ENCODE results near the gene NKX1-1.

The NKX1-1 gene

DNA sequence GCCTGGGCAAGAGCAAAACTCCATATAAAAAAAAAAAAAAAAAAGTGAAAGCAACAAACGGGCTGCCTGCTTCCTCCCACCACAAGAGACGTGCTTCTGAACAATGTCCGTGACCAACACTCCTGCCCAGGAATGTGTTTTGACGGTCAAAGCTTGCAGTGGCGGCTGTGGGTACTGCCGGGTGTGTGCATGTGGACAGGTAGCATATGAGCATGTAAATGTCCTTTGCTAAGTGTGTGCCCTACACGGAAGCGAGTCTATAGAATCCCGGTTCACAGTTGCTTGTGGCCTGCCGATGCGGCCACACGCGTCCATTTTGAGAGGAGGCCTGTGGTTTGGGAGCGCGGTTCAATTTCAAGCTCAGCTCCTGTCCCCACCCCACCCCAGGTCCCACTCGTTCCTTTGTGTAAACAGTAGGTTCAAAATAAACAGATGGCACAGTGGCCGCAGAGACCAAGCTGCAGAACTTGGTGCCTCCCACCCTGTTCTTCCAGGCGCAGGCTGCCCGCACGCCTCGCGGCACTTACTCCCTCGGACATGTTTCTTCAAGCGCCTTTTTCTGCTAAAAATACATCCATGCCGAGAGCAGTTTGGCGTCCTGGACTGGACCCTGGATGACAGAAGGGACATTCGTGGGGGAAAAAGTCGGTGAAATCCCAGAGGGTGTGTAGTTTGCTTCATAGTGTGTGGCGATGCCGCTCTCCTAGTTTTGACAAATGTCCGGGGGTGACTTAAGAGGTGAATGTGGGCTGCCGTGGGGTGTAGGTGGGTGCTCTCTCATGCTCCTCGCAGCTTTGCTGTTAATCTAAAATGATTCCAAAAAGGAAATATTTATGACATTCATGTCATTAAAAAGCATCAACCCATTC is 11.5 kb upstream of the NKX1-1 start:
- in situ Hi-C loops (cut with MboI; ENCODE audit: low sequenced_read_pairs) = no loop called here

DNA sequence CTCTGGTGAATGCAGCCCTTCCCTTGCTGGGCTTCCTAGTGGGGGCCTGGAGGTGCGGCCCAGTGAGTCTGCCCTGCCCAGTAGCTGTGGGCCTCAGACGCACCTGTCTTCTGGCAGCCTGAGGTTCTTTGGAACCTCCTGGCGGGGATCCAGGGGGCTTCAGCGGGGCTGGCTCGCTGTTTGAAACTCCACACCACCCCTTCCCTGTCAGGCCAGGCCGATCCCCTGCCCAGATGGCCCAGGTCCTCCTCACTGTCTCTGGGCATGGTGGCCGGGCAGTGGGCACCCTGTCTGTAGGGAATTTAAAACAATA is 10.7 kb upstream of the NKX1-1 start:
- in situ Hi-C loops (cut with MboI; ENCODE audit: low sequenced_read_pairs) = no loop called here

DNA sequence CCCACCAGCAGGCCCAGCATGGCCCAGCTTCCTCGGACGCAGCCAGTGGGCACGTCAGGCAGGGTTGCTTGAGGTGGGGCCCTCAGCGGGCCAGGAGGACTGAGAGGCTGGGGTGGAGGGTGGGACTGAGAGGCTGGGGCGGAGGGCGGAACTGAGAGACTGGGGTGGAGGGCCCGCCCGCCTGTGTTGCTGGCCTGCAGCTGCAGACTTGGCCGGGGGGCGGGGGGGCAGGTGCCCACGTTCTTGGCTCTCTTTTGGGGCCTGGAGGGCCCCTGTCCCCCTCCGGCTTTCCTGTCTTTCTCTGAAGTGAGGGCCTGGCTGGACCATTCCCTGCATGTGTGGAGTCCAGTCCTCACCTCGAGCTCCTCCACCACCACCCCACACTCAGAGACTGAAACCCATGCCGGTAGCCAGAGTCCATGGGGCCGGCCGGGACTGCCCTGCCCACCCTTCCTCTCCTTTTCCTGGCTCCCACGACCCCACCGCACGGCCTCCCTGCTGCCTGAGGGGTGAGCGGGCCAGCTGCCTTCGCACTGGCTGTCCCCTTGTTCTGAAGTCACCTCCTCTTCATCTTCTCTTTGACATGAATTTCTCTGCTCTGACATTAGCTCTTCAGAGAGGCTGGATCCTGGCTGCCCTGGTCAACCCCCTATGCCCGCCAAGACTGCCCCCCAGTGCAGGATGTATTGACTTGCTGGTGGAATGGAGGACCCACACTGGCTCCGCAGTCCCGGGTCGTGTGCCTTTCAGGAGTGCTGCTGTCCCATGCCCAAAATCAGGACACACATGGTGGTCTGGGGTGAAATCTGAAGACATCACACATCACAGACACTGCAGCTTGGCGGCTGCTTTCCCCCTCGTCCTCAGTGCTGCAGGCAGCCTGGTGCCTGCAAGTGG is 10.1 kb upstream of the NKX1-1 start:
- in situ Hi-C loops (cut with MboI; ENCODE audit: low sequenced_read_pairs) = no loop called here

DNA sequence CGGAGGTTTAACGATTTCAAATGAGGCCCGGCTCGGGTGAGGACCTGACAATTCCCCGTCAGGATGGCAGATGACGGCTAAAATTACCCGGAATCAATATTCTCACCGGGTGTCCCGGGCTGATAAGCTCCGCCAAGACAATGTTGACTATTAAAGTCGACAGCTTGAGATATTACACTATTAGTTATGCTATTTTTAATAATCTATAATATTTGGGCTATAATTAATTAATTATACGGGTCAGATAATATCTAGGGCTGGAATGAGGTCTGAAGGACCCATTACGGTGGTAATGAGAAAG is 9.4 kb upstream of the NKX1-1 start:
- in situ Hi-C loops (cut with MboI; ENCODE audit: low sequenced_read_pairs) = no loop called here

DNA sequence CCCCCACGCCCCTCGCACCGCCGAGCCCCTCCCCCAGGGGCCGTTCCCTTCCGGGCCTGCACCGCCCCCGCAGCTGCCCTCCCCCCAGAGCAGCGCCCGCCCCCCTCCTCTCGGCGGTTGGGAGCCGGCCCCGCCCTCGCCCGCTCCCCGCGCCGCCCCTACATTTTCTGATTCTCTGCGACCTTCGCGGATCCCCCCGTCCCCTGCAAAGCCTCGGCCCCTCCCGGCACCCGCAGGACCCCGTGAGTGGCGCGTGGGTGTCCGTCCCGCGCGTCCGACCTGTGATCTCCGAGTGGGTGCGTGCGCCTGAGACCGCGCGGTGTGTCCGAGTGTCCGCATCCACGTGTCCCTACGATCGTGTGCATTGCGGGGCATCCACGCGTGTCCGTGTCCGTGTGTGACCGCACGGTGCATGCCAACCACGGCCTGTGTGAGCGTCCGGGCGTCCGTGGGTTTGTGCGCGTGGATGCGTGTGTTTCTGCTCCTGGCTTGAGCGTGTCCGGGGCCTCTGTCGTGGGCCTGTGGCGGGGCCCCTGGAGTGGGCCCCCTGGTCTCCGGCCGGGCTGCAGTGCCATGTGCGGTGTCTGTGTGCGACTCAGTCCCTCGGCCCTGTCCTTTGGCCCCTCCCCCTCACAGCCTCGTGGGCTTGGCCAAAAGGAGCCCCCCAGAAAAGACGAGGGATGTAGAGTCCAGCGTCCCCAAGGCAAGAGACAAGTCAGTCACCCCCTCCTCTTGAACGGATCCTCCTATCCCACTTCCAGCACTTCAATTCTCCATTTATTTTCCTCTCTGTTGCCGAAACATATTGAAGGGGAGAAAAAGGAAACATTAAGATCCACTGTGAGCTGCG is 8.8 kb upstream of the NKX1-1 start:
- in situ Hi-C loops (cut with MboI; ENCODE audit: low sequenced_read_pairs) = no loop called here

DNA sequence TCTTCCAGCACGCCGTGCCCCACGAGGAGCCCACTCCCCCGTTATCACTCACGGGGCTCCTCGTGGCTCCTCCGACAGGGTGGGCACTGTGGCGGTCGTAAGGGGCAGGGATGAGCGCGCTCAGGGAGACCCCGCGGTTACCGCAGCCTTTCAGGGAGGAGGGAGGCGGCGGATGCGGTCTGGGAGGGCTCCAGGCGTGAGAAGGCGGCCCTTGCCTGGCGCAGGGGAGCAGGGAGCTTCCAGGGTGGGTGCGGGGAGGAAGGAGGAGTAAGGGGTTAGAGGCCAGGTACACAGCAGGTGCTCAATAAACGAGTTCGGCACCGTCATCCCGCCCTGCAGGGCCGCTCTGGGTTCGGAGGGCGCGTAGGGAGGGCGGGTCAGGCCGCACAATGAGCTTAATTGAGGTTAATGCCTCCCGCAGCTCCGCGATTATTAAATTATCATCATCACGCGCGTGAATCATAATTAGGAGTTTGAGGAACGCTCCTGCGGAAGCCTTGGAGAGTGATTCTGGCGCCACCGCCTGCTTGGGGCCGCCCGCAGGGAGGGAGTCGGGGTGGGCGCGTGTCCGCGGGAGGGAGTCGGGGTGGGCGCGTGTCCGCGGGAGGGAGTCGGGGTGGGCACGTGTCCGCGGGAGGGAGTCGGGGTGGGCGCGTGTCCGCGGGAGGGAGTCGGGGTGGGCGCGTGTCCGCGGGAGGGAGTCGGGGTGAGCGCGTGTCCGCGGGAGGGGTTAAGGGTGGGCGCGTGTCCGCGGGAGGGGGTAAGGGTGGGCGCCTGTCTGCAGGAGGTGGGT is 7.6 kb upstream of the NKX1-1 start:
- in situ Hi-C loops (cut with MboI; ENCODE audit: low sequenced_read_pairs) = no loop called here

DNA sequence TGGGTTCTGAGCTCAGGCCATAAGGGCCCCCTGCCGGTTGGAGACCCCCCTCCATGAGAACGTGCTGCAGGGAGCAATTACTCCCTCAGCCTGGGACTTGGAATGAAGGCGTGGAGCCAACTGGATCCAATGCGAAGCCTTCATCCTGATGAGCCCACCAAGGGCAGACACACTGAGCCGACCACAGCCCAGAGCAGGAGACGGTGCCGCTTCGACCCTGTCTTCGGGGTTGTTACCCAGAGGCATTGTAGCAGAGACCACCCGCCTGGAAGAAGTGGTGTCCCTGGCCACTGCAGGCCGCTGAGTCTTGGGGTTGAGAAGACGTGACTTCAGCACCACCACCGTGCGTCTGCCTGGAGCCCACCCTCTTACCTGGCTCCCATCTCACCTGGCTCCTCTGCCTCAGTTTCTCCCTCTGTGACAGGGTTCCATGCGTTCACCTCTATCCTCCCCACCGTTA is 7.0 kb upstream of the NKX1-1 start:
- in situ Hi-C loops (cut with MboI; ENCODE audit: low sequenced_read_pairs) = no loop called here

DNA sequence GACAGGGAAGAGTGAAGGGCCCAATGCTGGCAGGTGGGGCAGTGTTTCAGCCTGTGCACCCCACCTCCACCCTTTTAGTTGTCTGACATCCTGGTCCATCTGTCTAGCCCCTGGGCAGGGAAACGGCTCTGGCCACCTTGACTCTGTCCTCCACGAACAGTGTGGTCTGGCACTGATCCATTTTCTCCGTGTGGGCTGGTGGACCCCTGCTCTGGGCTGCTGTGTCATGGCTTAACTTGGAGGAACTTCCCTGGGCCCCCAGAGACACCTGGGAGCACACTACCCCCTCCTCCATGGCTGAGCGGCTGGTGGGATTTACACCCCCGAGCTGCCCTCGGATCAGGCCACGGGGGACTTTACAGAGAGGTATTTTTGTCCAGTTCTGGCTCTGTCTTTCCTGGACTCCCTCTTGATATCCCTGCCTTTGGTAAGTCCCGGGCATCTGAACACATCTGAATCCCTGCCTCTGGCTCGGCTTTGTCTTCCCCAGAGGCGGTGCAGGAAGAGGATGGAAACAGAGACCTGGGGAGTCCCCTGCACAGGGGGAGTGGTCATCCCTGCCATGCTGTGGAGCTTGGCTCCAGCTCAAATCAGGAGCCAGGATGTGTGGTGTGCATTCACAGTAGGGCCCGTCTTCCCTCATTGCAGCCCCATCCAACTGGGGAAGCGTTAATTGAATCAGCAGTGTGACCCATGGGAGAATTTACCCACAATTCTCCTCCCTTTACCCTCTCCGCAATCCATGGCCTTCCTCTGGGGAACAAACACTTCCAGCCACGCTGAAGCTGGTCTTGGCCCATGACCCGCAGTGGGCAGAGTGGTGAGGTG is 6.3 kb upstream of the NKX1-1 start:
- in situ Hi-C loops (cut with MboI; ENCODE audit: low sequenced_read_pairs) = no loop called here

DNA sequence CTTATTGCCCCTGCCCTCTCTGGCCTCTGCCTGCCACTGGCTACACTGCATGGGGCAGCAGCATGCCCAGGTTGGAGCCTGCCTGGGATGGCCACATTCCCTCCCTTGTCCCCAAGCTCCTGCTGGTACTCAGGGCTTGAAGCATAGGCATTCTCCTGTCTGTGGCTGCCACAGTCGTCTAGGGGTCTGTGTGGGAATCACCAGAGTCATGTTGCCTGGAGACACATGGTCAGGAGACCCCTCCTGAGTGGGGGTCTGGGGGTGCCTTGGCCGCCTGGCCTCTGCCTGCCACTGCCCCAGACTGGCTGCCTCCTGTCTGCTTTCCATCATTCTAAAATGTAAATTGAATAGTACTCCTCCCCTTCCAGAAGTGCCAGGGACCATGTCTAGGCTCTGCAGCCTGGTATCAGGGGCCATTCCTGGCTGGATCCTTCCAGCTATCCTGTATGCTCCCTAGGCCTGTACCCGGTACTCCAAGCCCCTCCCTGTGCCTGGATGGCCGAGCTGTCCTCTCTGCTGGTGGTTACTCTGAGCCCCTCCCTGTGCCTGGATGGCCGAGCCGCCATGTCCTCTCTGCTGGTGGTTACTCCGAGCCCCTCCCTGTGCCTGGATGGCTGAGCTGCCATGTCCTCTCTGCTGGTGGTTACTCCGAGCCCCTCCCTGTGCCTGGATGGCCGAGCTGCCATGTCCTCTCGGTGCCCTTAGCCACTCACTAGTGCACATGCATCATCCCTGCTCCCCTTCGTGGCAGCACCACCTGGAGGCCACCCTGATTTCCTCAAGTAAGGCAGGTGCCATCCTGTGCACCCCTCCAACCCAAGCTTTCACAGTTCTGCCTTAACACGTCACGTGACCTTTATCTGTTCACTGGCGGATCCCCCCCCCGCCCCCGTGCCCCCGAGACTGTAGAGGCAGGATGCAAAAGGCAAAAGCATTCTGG is 5.5 kb upstream of the NKX1-1 start:
- in situ Hi-C loops (cut with MboI; ENCODE audit: low sequenced_read_pairs) = no loop called here

DNA sequence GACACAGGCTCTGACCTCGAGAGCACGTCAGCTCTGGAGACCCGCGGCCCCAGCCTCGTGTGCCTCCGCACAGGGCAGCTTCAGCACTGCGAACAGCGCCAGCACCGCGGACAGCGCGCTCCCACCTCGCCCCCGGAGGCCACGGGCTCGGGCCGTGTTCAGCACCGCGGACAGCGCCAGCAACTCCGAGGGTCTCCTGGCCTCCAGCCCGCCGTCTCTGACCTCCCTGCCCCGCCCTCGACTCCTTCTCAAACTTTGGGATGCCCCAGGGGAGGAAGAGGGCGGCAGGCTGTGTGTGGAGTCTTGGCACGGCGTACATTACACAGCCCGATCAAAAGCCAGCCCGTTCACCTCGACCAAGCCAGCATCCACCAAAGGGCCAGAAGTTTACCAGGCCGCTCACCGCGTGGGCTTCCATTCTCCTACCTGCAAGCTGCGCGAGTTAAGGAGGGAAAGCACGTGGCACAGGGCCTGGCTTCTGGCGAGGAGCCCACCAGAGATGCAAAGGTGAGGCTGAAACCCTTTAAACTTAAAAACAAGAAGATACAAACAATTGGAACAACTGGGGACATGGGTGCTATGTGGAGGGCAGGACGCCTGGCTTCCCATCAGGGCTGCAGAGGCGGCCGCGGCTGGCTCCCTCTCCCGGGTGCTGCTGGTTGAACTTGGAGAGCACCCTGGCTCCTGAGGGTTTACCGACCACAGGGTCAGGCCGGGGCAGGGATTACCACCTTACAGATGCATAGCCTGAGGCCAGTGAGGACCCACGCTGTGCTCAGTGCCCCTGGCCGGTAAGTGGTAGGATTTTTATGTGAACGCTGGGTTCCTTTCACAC is 4.5 kb upstream of the NKX1-1 start:
- in situ Hi-C loops (cut with MboI; ENCODE audit: low sequenced_read_pairs) = no loop called here

DNA sequence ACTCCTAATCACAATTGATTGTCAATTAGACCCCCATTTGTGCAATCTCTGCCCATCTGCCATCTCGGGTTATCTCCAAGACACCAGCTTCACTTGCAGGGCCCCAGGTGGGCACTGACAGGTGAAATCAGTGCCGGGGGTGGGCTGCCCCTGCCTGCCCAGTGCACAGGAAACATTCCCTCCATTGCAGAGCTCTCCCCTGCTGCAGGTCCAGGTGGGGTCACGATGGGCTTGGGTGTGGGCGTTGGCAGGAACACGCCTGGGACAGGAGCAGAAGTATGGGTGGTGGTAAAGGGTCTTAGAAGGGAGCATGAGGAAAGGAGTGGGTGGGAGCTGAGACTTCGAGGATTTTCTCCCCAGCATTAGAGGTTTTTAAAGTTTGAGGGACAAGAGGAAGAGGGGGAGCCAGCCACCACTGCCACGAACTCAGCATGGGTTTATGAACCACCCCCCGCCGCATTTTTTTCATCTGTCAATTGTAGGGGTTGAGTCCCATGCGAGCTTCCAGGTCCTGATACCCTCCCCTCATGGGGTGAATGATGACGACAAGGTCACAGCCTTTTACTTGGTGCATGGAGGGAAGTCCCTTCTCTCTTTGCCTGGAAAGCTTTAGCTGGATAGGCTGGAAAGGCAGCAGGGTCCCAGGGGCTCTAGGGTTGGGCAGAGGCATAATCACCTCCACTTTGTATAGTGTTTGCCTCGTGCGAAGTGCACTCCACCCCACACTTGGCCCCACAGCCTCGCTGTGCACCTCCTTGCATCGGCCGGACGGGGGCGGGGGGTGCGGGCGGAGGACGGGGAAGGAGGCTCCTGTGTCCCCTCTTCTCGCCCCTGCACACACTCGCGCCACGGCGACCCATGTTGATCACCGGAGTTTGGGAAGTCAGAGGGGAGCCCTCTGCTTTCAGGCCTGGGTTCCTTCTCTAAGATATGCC is 3.5 kb upstream of the NKX1-1 start:
- in situ Hi-C loops (cut with MboI; ENCODE audit: low sequenced_read_pairs) = no loop called here

DNA sequence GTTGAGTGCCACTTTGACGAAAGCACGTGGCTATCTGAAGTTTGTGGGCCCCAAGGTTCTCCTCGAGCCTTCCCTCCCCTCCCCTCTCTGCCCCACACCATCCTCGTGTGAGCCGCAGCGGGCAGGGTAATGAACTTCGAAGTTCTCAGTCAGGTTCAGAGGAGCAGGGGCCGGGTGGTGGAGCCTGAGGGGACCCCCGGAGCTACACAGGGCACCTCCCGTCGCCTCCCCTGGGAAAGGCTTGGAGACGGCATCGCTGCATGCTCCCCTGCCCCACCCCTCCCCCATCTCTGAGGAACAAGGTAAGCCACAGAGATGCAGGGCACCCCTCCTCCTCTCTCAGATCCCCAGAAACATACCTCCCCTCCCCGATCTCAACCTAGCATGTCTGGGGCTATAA is 2.8 kb upstream of the NKX1-1 start:
- in situ Hi-C loops (cut with MboI; ENCODE audit: low sequenced_read_pairs) = no loop called here

DNA sequence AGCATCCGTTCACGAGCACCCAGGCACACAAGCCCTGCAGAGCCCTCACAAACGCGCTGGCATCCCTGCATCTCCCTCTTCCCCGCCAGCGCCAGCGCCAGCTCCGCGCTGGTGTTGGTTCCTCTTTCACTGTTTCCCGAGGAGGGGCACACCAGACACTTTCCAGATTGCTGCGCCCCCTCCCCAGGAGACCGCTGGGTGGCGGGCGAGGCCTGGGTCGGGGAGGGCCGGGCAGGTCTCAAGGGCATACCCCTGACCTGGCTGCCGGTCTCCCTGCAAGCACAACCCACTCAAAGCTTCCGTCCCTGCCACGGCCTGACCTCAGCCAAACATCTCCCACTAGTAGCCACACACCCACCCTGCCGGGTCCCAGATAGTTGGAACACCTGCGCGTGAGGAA is 2.2 kb upstream of the NKX1-1 start:
- in situ Hi-C loops (cut with MboI; ENCODE audit: low sequenced_read_pairs) = no loop called here

DNA sequence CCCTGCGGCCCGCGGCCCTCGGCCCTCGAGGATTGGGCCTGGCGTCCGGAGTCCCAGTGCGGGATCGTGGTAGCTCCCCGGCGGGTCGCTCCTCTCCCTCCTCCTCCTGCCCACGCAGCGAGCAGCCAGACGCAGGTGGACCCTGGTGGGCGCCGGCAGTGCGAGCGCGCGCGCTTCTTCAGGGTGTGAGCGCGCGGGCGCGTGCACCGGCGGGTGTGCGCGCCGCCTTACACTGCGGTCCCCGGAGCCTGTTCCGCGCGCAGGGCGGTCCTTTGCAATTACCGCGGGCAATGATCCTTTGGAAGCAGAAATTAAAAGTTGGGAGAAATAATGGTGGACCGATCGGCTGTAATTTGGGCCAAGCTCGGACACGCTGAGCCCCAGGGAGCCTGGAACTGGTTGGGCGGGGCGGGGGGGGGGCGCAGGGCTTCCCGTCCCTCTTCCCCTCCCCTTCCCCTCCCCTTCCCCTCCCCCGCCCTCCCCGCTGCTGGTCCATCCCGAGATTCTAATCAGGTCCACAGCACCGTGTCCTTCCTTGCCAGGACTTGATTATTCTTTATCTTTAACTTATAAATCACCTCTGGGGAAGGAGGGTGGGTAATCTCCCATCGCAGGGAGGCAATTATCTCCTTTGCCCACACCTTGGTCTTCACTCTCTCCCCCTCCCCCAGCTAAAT is 1.6 kb upstream of the NKX1-1 start:
- in situ Hi-C loops (cut with MboI; ENCODE audit: low sequenced_read_pairs) = no loop called here

DNA sequence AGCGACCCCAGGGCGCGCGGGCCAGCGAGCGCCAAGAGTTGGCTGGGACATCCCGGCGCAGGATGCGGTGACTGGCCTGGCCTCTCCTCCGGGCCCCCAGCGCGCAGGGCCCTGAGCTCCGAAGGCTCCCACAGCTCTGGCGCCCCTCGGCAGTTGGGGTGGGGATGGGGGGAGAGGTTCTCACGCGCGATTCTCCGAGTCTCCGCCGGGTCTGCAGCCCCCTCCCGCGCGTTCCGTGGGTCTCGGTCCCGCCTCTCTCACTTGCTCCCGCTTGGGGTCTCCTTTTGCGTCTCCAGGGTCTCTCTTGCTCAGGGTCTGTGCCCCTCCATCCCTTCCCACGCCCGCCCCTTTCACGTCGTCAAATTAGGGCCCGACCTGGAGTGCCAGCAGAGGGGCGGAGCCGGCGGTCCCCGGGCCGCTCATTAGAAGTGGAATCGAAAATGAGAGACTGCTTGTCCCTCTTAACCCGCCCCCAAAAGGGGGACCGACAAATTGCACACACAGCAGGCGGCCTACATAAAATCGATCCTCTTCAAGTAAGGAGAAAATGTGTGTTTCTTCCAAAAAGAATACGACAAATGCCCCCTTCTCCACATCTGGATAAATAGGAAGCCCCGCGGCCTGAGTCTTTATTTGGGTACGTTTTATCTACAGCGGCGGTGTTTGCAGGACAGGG is 877 bp upstream of the NKX1-1 start:
- in situ Hi-C loops (cut with MboI; ENCODE audit: low sequenced_read_pairs) = no loop called here

Measured in HL-60/S4 treated with retinoic acid at 250 ng/mL for 4 days and 3 days (cell line).